ENCODE results near the gene TBC1D17. TPM values are rescaled to one million over a fixed set of nuclear protein-coding genes. Genes with fewer than 3 reads are reported as not detected.

Gene TBC1D17
- total RNA-seq, 2 donors from 2014 or later = 40.7 to 47.3 TPM

DNA sequence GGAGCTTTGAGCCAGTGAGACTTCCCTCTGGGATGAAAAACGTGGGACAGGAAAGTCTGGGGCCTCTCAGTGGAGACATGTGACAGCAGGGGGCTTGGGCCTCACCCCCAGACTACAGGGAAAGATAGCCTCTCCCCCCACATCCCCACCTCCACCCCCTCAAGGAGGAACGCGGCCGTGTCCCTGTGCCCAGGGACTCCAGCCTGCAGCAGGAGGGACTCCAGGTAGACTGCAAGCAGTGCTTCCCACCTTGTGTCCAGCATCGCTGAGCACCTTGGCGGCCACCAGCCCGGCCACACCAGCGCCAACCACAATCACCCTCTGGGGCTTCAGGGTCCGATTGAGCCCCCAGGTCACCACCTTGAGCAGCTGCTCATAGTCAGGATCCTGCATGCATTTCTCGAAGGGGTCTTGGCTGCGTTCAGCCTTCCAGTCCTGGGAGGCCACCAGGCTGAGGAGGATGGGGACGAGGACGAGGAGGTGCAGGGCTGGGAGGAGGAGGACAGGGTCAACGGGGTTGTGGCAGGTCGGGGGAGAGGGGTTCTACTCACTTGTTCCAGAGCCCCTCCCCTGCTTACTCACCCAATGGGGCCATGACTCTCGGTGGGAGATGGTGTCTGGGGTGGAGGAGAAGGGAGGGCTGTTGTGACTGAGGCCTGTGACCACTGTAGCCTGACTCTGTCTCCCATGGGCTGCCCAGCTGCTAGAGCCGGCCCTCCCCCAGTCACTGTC is 18.2 kb downstream of the TBC1D17 start:
- H3K9ac ChIP-seq (ENCODE audit: extremely low read depth, low read length, poor library complexity, severe bottlenecking) = no peak overlapping the region
- no peak overlapping the region for H3K27ac ChIP-seq (ENCODE audit: low read depth, low read length)
- Mint-ChIP-seq H3K9me3 (no peaks in the 10 kb centered on the region), H3K4me1 (no peaks in the 10 kb centered on the region), H3K27me3 (ENCODE audit: insufficient read depth) (peaks cover 44% of the 10 kb centered on the region), H3K36me3 (ENCODE audit: low read depth) (no peaks in the 10 kb centered on the region), H3K4me3 (no peak overlapping the region), H3K27ac (no peak overlapping the region)
- no peaks in the 10 kb centered on the region for H3K36me3 ChIP-seq (ENCODE audit: control insufficient read depth, insufficient read depth, low read length)
- 83 to 90% methylated on average over 12 to 14 of the region's 17 CpGs for WGBS, 2 experiments (ENCODE audit: insufficient coverage in 1 of 2, insufficient read length in 1 of 2)
- H3K4me3 ChIP-seq (ENCODE audit: low read length) = no peak overlapping the region
- no peaks in the 10 kb centered on the region for H3K4me1 ChIP-seq (ENCODE audit: control insufficient read depth, insufficient read depth, low read length)
- no peaks in the 10 kb centered on the region for H3K27me3 ChIP-seq (ENCODE audit: control insufficient read depth, insufficient read depth, low read length, poor library complexity, severe bottlenecking)
- DNase-seq = no peak
- TF ChIP-seq, protein P1, sequence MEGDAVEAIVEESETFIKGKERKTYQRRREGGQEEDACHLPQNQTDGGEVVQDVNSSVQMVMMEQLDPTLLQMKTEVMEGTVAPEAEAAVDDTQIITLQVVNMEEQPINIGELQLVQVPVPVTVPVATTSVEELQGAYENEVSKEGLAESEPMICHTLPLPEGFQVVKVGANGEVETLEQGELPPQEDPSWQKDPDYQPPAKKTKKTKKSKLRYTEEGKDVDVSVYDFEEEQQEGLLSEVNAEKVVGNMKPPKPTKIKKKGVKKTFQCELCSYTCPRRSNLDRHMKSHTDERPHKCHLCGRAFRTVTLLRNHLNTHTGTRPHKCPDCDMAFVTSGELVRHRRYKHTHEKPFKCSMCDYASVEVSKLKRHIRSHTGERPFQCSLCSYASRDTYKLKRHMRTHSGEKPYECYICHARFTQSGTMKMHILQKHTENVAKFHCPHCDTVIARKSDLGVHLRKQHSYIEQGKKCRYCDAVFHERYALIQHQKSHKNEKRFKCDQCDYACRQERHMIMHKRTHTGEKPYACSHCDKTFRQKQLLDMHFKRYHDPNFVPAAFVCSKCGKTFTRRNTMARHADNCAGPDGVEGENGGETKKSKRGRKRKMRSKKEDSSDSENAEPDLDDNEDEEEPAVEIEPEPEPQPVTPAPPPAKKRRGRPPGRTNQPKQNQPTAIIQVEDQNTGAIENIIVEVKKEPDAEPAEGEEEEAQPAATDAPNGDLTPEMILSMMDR (conservative IDR thresholded peaks at IDR 0.05) = no peak
- H3K9me3 ChIP-seq (ENCODE audit: control insufficient read depth, low read length) = no peaks in the 10 kb centered on the region

DNA sequence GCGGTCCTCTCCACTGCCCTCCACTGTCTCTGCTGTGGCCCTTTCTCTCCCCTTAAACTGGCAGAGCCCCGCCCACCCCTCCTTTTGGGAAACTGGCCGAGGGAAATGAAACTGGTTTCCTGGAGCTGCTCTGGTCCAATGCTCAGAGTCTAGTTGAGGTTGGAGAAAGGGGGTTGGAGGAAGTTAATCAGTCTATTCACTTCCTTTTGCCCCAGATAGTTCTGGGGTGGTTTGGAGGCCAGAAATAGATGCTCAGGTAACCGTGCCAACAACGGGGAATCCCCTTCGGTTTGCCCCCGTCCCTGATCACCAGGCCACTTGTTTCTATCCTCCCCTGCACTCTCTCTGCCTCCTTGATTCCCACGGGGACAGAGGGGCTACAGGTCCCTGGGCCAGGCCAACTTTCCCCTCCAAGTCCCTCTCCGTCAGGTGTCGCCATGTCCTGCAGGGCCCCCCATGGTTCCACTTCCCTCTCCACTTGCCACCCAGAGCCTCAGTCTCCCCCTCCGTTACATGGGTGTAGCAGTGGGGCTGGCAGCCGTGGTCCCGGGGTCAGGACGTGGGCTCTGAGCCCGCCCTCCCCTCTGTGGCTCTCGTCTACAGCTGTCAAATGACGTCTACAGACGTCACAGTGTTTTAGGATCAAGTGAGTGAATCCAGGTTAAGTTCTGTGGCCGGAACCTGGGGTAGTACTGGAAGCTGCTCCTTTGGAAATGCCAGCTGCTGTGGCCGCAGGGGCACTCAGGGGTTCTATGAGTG is 19.5 kb downstream of the TBC1D17 start, which contains the start of gene IL4I1:
Gene IL4I1, minus strand, starts transcription at position 25 of the 759 bp plus-strand sequence. CDS start 727 bp downstream, outside the sequence.
- Histone ChIP-seq H3K27me3 (ENCODE audit: control insufficient read depth, insufficient read depth, low read length, poor library complexity, severe bottlenecking) (no peaks in the 10 kb centered on the region), H3K9ac (ENCODE audit: extremely low read depth, low read length, poor library complexity, severe bottlenecking) (no peak within 1 kb of the TSS), H3K4me1 (ENCODE audit: control insufficient read depth, insufficient read depth, low read length) (no peaks in the 10 kb centered on the region), H3K36me3 (ENCODE audit: control insufficient read depth, insufficient read depth, low read length) (no peaks in the 10 kb centered on the region), H3K9me3 (ENCODE audit: control insufficient read depth, low read length) (no peaks in the 10 kb centered on the region), H3K4me3 (ENCODE audit: low read length) (no peak within 1 kb of the TSS), H3K27ac (ENCODE audit: low read depth, low read length) (no peak within 1 kb of the TSS)
- TF ChIP-seq, protein P1 (conservative IDR thresholded peaks at IDR 0.05) = no peak
- DNase-seq = no peak
- Mint-ChIP-seq H3K27me3 (ENCODE audit: insufficient read depth) (peaks cover 32% of the 10 kb centered on the region), H3K4me1 (no peaks in the 10 kb centered on the region), H3K4me3 (no peak within 1 kb of the TSS), H3K27ac (no peak within 1 kb of the TSS), H3K36me3 (ENCODE audit: low read depth) (no peaks in the 10 kb centered on the region), H3K9me3 (no peaks in the 10 kb centered on the region)
- WGBS, 2 experiments (ENCODE audit: insufficient coverage in 1 of 2, insufficient read length in 1 of 2) = 77 to 85% methylated on average over 12 to 20 of the region's 20 CpGs

DNA sequence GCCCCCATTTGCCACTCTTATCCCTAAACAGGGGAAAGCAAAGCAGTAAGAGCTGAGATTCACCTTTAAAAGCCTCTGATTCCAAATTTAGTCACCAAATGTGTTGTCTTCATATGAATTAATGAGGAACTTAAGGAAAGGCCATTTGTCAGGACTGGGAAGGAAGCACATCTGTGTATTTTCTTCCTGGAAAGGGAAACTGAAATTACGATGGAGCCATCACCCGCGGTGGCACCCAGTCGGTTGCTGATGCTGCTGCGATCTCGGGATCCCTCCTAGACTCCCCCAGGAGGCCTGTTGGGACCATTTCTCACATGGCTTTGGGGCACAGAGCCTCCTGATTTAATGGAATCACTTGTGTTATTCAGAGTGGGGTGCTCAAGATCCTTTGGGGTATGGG is 26.6 kb downstream of the TBC1D17 start:
- peaks cover 19% of the 10 kb centered on the region for H3K36me3 ChIP-seq (ENCODE audit: control insufficient read depth, insufficient read depth, low read length)
- no peak overlapping the region for H3K4me3 Mint-ChIP-seq
- no peaks in the 10 kb centered on the region for H3K27me3 Mint-ChIP-seq (ENCODE audit: insufficient read depth)
- H3K4me3 ChIP-seq (ENCODE audit: low read length) = no peak overlapping the region
- no peak overlapping the region for H3K27ac Mint-ChIP-seq
- no peak for DNase-seq
- H3K9me3 ChIP-seq (ENCODE audit: control insufficient read depth, low read length) = no peaks in the 10 kb centered on the region
- peaks cover 34% of the 10 kb centered on the region for H3K36me3 Mint-ChIP-seq (ENCODE audit: low read depth)
- no peaks in the 10 kb centered on the region for H3K9me3 Mint-ChIP-seq
- no peaks in the 10 kb centered on the region for H3K4me1 Mint-ChIP-seq
- TF ChIP-seq, protein P1 (conservative IDR thresholded peaks at IDR 0.05) = no peak
- no peaks in the 10 kb centered on the region for H3K4me1 ChIP-seq (ENCODE audit: control insufficient read depth, insufficient read depth, low read length)
- H3K27ac ChIP-seq (ENCODE audit: low read depth, low read length) = no peak overlapping the region
- no peak overlapping the region for H3K9ac ChIP-seq (ENCODE audit: extremely low read depth, low read length, poor library complexity, severe bottlenecking)
- no peaks in the 10 kb centered on the region for H3K27me3 ChIP-seq (ENCODE audit: control insufficient read depth, insufficient read depth, low read length, poor library complexity, severe bottlenecking)
- 88 to 91% methylated on average over 6 of the region's 6 CpGs for WGBS, 2 experiments (ENCODE audit: insufficient coverage in 1 of 2, insufficient read length in 1 of 2)
